GM12872 (cell line): ENCODE results near the gene FXYD2.
A peak's percentile ranks its signal among the peaks of the same experiment; 100 is the strongest.

Source experiments
- CTCF ChIP-seq: IDR thresholded peaks from 3 replicates; pipeline ENCODE4 v1.5.1; 2011; ENCODE audit warnings: low read depth, mild to moderate bottlenecking, low read length, moderate library complexity; ENCODE audit not compliant: insufficient read depth

Gene FXYD2

GRCh38 chr11:117855912-117856651, 31.5 kb upstream of the FXYD2 start:
- no peak for TF ChIP-seq CTCF

GRCh38 chr11:117855186-117855845, 30.8 kb upstream of the FXYD2 start:
- TF ChIP-seq CTCF: no peak

GRCh38 chr11:117852309-117852708, 27.8 kb upstream of the FXYD2 start:
- TF ChIP-seq CTCF: no peak

GRCh38 chr11:117851852-117852251, 27.3 kb upstream of the FXYD2 start:
- no peak for TF ChIP-seq CTCF

- TF ChIP-seq CTCF: no peak
Measured at GRCh38 chr11:117851106-117851505, 26.6 kb upstream of the FXYD2 start.

GRCh38 chr11:117849781-117850414, 25.4 kb upstream of the FXYD2 start:
- no peak for TF ChIP-seq CTCF

GRCh38 chr11:117843666-117844484, 19.3 kb upstream of the FXYD2 start:
- TF ChIP-seq CTCF: peak; percentile 98
